Activated T-helper 17 cell treated with anti-CD3 and anti-CD28 coated beads, Interleukin-2, amount 50 U/mL, for 72 hours (primary cell): ENCODE data around the gene CTSH. TPM values are rescaled to one million over a fixed set of nuclear protein-coding genes. Genes with fewer than 3 reads are reported as not detected.
"Not testable (repeated sequence)": the region's sequence is repeated elsewhere in the genome, so short reads cannot be mapped to it uniquely, and the experiment has no call there.

Experiments used
- ATAC-seq: fragments of 150-1000 bp; cut with Tn5 transposase; replicated peaks from 2 replicates; pipeline ENCODE4 v1.10.0; 2021; ENCODE audit warnings: mild to moderate bottlenecking, moderate library complexity
- H3K27ac Mint-ChIP-seq: one replicate; pipeline ENCODE4 v1.8.0; 2022; ENCODE audit warnings: mixed read lengths
- H3K27me3 Mint-ChIP-seq: one replicate; pipeline ENCODE4 v1.8.0; 2022; ENCODE audit warnings: mixed read lengths
- H3K36me3 Mint-ChIP-seq: one replicate; pipeline ENCODE4 v1.8.0; 2022; ENCODE audit warnings: low read depth, mild to moderate bottlenecking, mixed read lengths
- H3K4me1 Mint-ChIP-seq: one replicate; pipeline ENCODE4 v1.8.0; 2022; ENCODE audit warnings: mixed read lengths
- H3K4me3 Mint-ChIP-seq: one replicate; pipeline ENCODE4 v1.8.0; 2022; ENCODE audit warnings: mild to moderate bottlenecking, mixed read lengths
- H3K9me3 Mint-ChIP-seq: one replicate; pipeline ENCODE4 v1.8.0; 2022; ENCODE audit warnings: mixed read lengths
- total RNA-seq, 2 donors: library from RNA; stranded (reverse); gene quantifications; one replicate each; pipeline ENCODE4 v1.2.3, GENCODE V29; 2022

Gene CTSH
- total RNA-seq, 2 donors from 2014 or later: 306 to 503 TPM

- H3K4me3 Mint-ChIP-seq: peak overlapping the region; percentile 90
- no peaks in the 10 kb centered on the region for H3K27me3 Mint-ChIP-seq
- peak overlapping the region; percentile 97 for H3K27ac Mint-ChIP-seq
- H3K9me3 Mint-ChIP-seq: peaks cover 5% of the 10 kb centered on the region
- ATAC-seq: peak; percentile 77
- peaks cover 94% of the 10 kb centered on the region for H3K36me3 Mint-ChIP-seq
- H3K4me1 Mint-ChIP-seq: peaks cover 31% of the 10 kb centered on the region
Measured at GRCh38 chr15:78938658-78939488, 6.0 kb downstream of the CTSH start.

- peaks cover 94% of the 10 kb centered on the region for H3K36me3 Mint-ChIP-seq
- peak overlapping the region; percentile 90 for H3K4me3 Mint-ChIP-seq
- H3K9me3 Mint-ChIP-seq: peaks cover 5% of the 10 kb centered on the region
- H3K27ac Mint-ChIP-seq: peak overlapping the region; percentile 97
- H3K4me1 Mint-ChIP-seq: peaks cover 41% of the 10 kb centered on the region
- no peaks in the 10 kb centered on the region for H3K27me3 Mint-ChIP-seq
- ATAC-seq: peak; percentile 57
Measured at GRCh38 chr15:78937132-78937739, 7.6 kb downstream of the CTSH start.

GRCh38 chr15:78934655-78935023, 10.2 kb downstream of the CTSH start:
- Mint-ChIP-seq H3K27me3 (no peaks in the 10 kb centered on the region), H3K4me1 (peaks cover 41% of the 10 kb centered on the region), H3K4me3 (no peak overlapping the region), H3K36me3 (peaks cover 94% of the 10 kb centered on the region), H3K27ac (peak overlapping the region; percentile 59), H3K9me3 (peaks cover 5% of the 10 kb centered on the region)
- no peak for ATAC-seq

- Mint-ChIP-seq H3K4me3 (no peak overlapping the region), H3K9me3 (peaks cover 5% of the 10 kb centered on the region), H3K27me3 (no peaks in the 10 kb centered on the region), H3K4me1 (peaks cover 37% of the 10 kb centered on the region), H3K27ac (peak overlapping the region; percentile 77), H3K36me3 (peaks cover 94% of the 10 kb centered on the region)
- ATAC-seq: no peak
Measured at GRCh38 chr15:78933823-78934654, 10.8 kb downstream of the CTSH start.

GRCh38 chr15:78933187-78933822, 11.5 kb downstream of the CTSH start:
- H3K27ac Mint-ChIP-seq: peak overlapping the region; percentile 77
- peaks cover 2% of the 10 kb centered on the region for H3K9me3 Mint-ChIP-seq
- peaks cover 94% of the 10 kb centered on the region for H3K36me3 Mint-ChIP-seq
- no peaks in the 10 kb centered on the region for H3K27me3 Mint-ChIP-seq
- no peak overlapping the region for H3K4me3 Mint-ChIP-seq
- peaks cover 30% of the 10 kb centered on the region for H3K4me1 Mint-ChIP-seq
- ATAC-seq: no peak

- Mint-ChIP-seq H3K27me3 (no peaks in the 10 kb centered on the region), H3K4me1 (peaks cover 23% of the 10 kb centered on the region), H3K9me3 (no peaks in the 10 kb centered on the region), H3K27ac (peak overlapping the region; percentile 52), H3K4me3 (no peak overlapping the region), H3K36me3 (peaks cover 94% of the 10 kb centered on the region)
- no peak for ATAC-seq
Measured at GRCh38 chr15:78932258-78932808, 12.5 kb downstream of the CTSH start.

- H3K9me3 Mint-ChIP-seq: no peaks in the 10 kb centered on the region
- no peak for ATAC-seq
- H3K4me1 Mint-ChIP-seq: peaks cover 19% of the 10 kb centered on the region
- H3K27ac Mint-ChIP-seq: peak overlapping the region; percentile 52
- no peak overlapping the region for H3K4me3 Mint-ChIP-seq
- H3K27me3 Mint-ChIP-seq: no peaks in the 10 kb centered on the region
- H3K36me3 Mint-ChIP-seq: peaks cover 94% of the 10 kb centered on the region
Measured at GRCh38 chr15:78931439-78932257, 13.2 kb downstream of the CTSH start.

GRCh38 chr15:78930577-78931388, 14.1 kb downstream of the CTSH start:
- Mint-ChIP-seq H3K9me3 (no peaks in the 10 kb centered on the region), H3K27ac (peak overlapping the region; percentile 52), H3K4me3 (no peak overlapping the region), H3K36me3 (peaks cover 94% of the 10 kb centered on the region), H3K27me3 (no peaks in the 10 kb centered on the region), H3K4me1 (peaks cover 16% of the 10 kb centered on the region)
- no peak for ATAC-seq

GRCh38 chr15:78929536-78930264, 15.1 kb downstream of the CTSH start:
- H3K36me3 Mint-ChIP-seq: peaks cover 94% of the 10 kb centered on the region
- no peak for ATAC-seq
- H3K27me3 Mint-ChIP-seq: no peaks in the 10 kb centered on the region
- H3K27ac Mint-ChIP-seq: peak overlapping the region; percentile 7
- H3K4me3 Mint-ChIP-seq: no peak overlapping the region
- H3K9me3 Mint-ChIP-seq: no peaks in the 10 kb centered on the region
- peaks cover 15% of the 10 kb centered on the region for H3K4me1 Mint-ChIP-seq

- no peak for ATAC-seq
- H3K4me3 Mint-ChIP-seq: no peak overlapping the region
- H3K36me3 Mint-ChIP-seq: peaks cover 94% of the 10 kb centered on the region
- no peaks in the 10 kb centered on the region for H3K27me3 Mint-ChIP-seq
- no peak overlapping the region for H3K27ac Mint-ChIP-seq
- H3K4me1 Mint-ChIP-seq: peaks cover 10% of the 10 kb centered on the region
- H3K9me3 Mint-ChIP-seq: no peaks in the 10 kb centered on the region
Measured at GRCh38 chr15:78928616-78929093, 16.2 kb downstream of the CTSH start.

- H3K9me3 Mint-ChIP-seq, ATAC-seq, H3K4me1 Mint-ChIP-seq, H3K4me3 Mint-ChIP-seq, H3K27me3 Mint-ChIP-seq: not testable (repeated sequence)
- Mint-ChIP-seq H3K27ac (peak overlapping the region; percentile 68), H3K36me3 (peaks cover 94% of the 10 kb centered on the region)
Measured at GRCh38 chr15:78928176-78928575, 16.7 kb downstream of the CTSH start.

- Mint-ChIP-seq H3K36me3 (peaks cover 94% of the 10 kb centered on the region), H3K27ac (peak overlapping the region; percentile 15), H3K9me3 (no peaks in the 10 kb centered on the region), H3K4me1 (no peaks in the 10 kb centered on the region), H3K4me3 (no peak overlapping the region), H3K27me3 (no peaks in the 10 kb centered on the region)
- ATAC-seq: peak; percentile 3
Measured at GRCh38 chr15:78927077-78927790, 17.6 kb downstream of the CTSH start.
